ENCODE measurements around the gene ZNF831. TPM values are rescaled to one million over a fixed set of nuclear protein-coding genes. Genes with fewer than 3 reads are reported as not detected.

The ZNF831 gene
- polyA plus RNA-seq, 1 of the 3 experiments (the other 2 are of a cell fraction), result not detected

- Histone ChIP-seq H3K27me3 (ENCODE audit: insufficient read depth) (peaks cover 7% of the 10 kb centered on the region; the same call in 1 of the 2 replicates), H3K9me3 (no peaks in the 10 kb centered on the region), H3K4me3 (ENCODE audit: low read depth in 2 of 2, low read length in 1 of 2) (no peak overlapping the region), H3K4me2 (no peak overlapping the region), H3K9me2 (no peaks in the 10 kb centered on the region), H3K9ac (no peak overlapping the region), H3K27ac (ENCODE audit: low read depth in 2 of 2, low read length in 1 of 2) (no peak overlapping the region; a peak in 1 of 4 replicates), H3F3A (replicated peaks; ENCODE audit: insufficient read depth) (no peaks in the 10 kb centered on the region), H3K36me3 (replicated peaks in 1 of 2; ENCODE audit: control insufficient read depth in 1 of 2, insufficient read depth in 2 of 2, low read length in 1 of 2) (no peaks in the 10 kb centered on the region), H3K4me1 (ENCODE audit: control insufficient read depth in 1 of 2, insufficient read depth in 2 of 2, low read depth in 1 of 2, low read length in 1 of 2) (peaks cover 0 to 18% of the 10 kb centered on the region in 2 experiments; a peak in 2 of 4 replicates), H3K79me2 (ENCODE audit: insufficient read depth) (no peaks in the 10 kb centered on the region), H2AFZ (ENCODE audit: low read depth) (no peak overlapping the region), H4K20me1 (ENCODE audit: insufficient read depth) (no peaks in the 10 kb centered on the region)
- TF ChIP-seq TEAD4 (IDR thresholded peaks at IDR 0.05; ENCODE audit: borderline replicate concordance, insufficient read depth) (no peak), MAX (IDR thresholded peaks at IDR 0.05; ENCODE audit: low read depth) (no peak), ZBTB33 (IDR thresholded peaks at IDR 0.05; ENCODE audit: borderline replicate concordance, low read depth) (no peak), ELF1 (IDR thresholded peaks at IDR 0.05) (no peak), NRF1 (IDR thresholded peaks at IDR 0.05; ENCODE audit: low read depth, low read length) (no peak), JUND (IDR thresholded peaks at IDR 0.05) (no peak), EZH2phosphoT487 (IDR thresholded peaks at IDR 0.05; ENCODE audit: borderline replicate concordance, low read depth) (no peak), TCF12 (IDR thresholded peaks at IDR 0.05) (no peak), RXRA (IDR thresholded peaks at IDR 0.05; ENCODE audit: borderline replicate concordance, low read depth) (no peak)
- no peak for DNase-seq
- CTCF ChIA-PET, result interaction anchor here (0.7 to 6.5 kb wide), 45 partner anchors 8 to 358 kb away, joined by 3 to 106 read pairs (median 5); partner anchors contain the start of genes ATP5F1E and PRELID3B
- WGBS (ENCODE audit: low lambda C conversion rate), result 79% methylated on average over 7 of the region's 12 CpGs
- POLR2A ChIA-PET, result interaction anchor here (1.0 kb wide), 1 partner anchor 76 kb away, joined by 3 read pairs; no protein-coding TSS in a partner anchor
Observed at GRCh38 chr20:59223750-59224149, 60.1 kb downstream of the ZNF831 start.

- Histone ChIP-seq H3F3A (replicated peaks; ENCODE audit: insufficient read depth) (no peaks in the 10 kb centered on the region), H3K27ac (ENCODE audit: low read depth in 2 of 2, low read length in 1 of 2) (no peak overlapping the region; a peak in 1 of 4 replicates), H3K79me2 (ENCODE audit: insufficient read depth) (no peaks in the 10 kb centered on the region), H3K4me3 (ENCODE audit: low read depth in 2 of 2, low read length in 1 of 2) (no peak overlapping the region), H3K9ac (no peak overlapping the region), H3K4me2 (no peak overlapping the region), H3K4me1 (ENCODE audit: control insufficient read depth in 1 of 2, insufficient read depth in 2 of 2, low read depth in 1 of 2, low read length in 1 of 2) (peaks cover 0 to 18% of the 10 kb centered on the region in 2 experiments; a peak in 2 of 4 replicates), H4K20me1 (ENCODE audit: insufficient read depth) (no peaks in the 10 kb centered on the region), H3K9me3 (no peaks in the 10 kb centered on the region), H3K27me3 (ENCODE audit: insufficient read depth) (peaks cover 7% of the 10 kb centered on the region; the same call in 1 of the 2 replicates), H3K9me2 (no peaks in the 10 kb centered on the region), H3K36me3 (replicated peaks in 1 of 2; ENCODE audit: control insufficient read depth in 1 of 2, insufficient read depth in 2 of 2, low read length in 1 of 2) (no peaks in the 10 kb centered on the region), H2AFZ (ENCODE audit: low read depth) (no peak overlapping the region)
- 65% methylated on average over 4 of the region's 8 CpGs for WGBS (ENCODE audit: low lambda C conversion rate)
- no peak for DNase-seq
- ChIA-PET CTCF (interaction anchor here (0.7 to 6.5 kb wide), 23 partner anchors 8 to 359 kb away, joined by 3 to 106 read pairs (median 9); partner anchors contain the start of genes ATP5F1E and PRELID3B), POLR2A (no interaction called here)
- TF ChIP-seq IRF3 (IDR thresholded peaks at IDR 0.05; ENCODE audit: low read depth, low read length), result no peak
- no peak for TF ChIP-seq MXI1 (IDR thresholded peaks at IDR 0.05; ENCODE audit: low read depth, low read length)
- no peak for TF ChIP-seq RAD21 (IDR thresholded peaks at IDR 0.05; ENCODE audit: low read length)
- TF ChIP-seq FOSL2 (IDR thresholded peaks at IDR 0.05; ENCODE audit: borderline replicate concordance, low read depth), result no peak
- TF ChIP-seq TAF1 (IDR thresholded peaks at IDR 0.05; ENCODE audit: borderline replicate concordance, low read depth, low read length), result no peak
- no peak for TF ChIP-seq RFX5 (IDR thresholded peaks at IDR 0.05; ENCODE audit: low read length)
- TF ChIP-seq CHD2 (IDR thresholded peaks at IDR 0.05; ENCODE audit: low read length, partially characterized antibody), result no peak
- TF ChIP-seq SIN3A (IDR thresholded peaks at IDR 0.05; ENCODE audit: borderline replicate concordance, low read depth, low read length), result no peak
- TF ChIP-seq SMC3 (IDR thresholded peaks at IDR 0.05; ENCODE audit: low read depth, low read length), result no peak
- no peak for TF ChIP-seq FOXJ3 (CRISPR knock-in tag; IDR thresholded peaks at IDR 0.05)
- TF ChIP-seq MAX (IDR thresholded peaks at IDR 0.05; ENCODE audit: low read depth), result no peak
- no peak for TF ChIP-seq PBX3 (IDR thresholded peaks at IDR 0.05)
- no peak for TF ChIP-seq FOXM1 (IDR thresholded peaks at IDR 0.05; ENCODE audit: low read depth)
- no peak for TF ChIP-seq EZH2phosphoT487 (IDR thresholded peaks at IDR 0.05; ENCODE audit: borderline replicate concordance, low read depth)
- TF ChIP-seq RXRA (IDR thresholded peaks at IDR 0.05; ENCODE audit: borderline replicate concordance, low read depth), result no peak
- no peak for TF ChIP-seq MEF2A (IDR thresholded peaks at IDR 0.05; ENCODE audit: borderline replicate concordance, low read depth)
Observed at GRCh38 chr20:59224236-59224635, 60.6 kb downstream of the ZNF831 start.
